ENCODE measurements around the gene PFDN4. TPM values are rescaled to one million over a fixed set of nuclear protein-coding genes. Genes with fewer than 3 reads are reported as not detected.

PFDN4 gene
- polyA plus RNA-seq, 1 of the 3 experiments (the other 2 are of a cell fraction), result 44.0 TPM

GRCh38 chr20:54167909-54168872 lies 39.7 kb upstream of the PFDN4 start:
- H3K36me3 ChIP-seq (replicated peaks in 1 of 2; ENCODE audit: control insufficient read depth in 1 of 2, insufficient read depth in 2 of 2, low read length in 1 of 2), result no peaks in the 10 kb centered on the region
- H3F3A ChIP-seq (replicated peaks; ENCODE audit: insufficient read depth), result peaks cover 15% of the 10 kb centered on the region
- H3K79me2 ChIP-seq (ENCODE audit: insufficient read depth), result no peaks in the 10 kb centered on the region
- TF ChIP-seq SIN3A (IDR thresholded peaks at IDR 0.05; ENCODE audit: borderline replicate concordance, low read depth, low read length) (no peak), EP300 (IDR thresholded peaks at IDR 0.05; ENCODE audit: borderline replicate concordance in 1 of 2, low read depth in 1 of 2, low read length in 1 of 2) (0 out of 4 replicates have a peak, but pooled peaks of 1 of the 2 experiments have one; percentile 8), NFIC (IDR thresholded peaks at IDR 0.05; ENCODE audit: borderline replicate concordance) (peak; percentile 64), RCOR1 (IDR thresholded peaks at IDR 0.05; ENCODE audit: low read length) (no peak), FOXM1 (IDR thresholded peaks at IDR 0.05; ENCODE audit: low read depth) (no peak), JUND (IDR thresholded peaks at IDR 0.05) (no peak), USF1 (IDR thresholded peaks at IDR 0.05; ENCODE audit: borderline replicate concordance, low read depth) (no peak), FOSL2 (IDR thresholded peaks at IDR 0.05; ENCODE audit: borderline replicate concordance, low read depth) (no peak), FOXJ3 (CRISPR knock-in tag; IDR thresholded peaks at IDR 0.05) (no peak), MEF2A (IDR thresholded peaks at IDR 0.05; ENCODE audit: borderline replicate concordance, low read depth) (no peak), USF2 (IDR thresholded peaks at IDR 0.05; ENCODE audit: borderline replicate concordance, low read depth, low read length) (no peak)
- H2AFZ ChIP-seq (ENCODE audit: low read depth), result no peak overlapping the region
- H3K9me3 ChIP-seq, result no peaks in the 10 kb centered on the region
- no peak overlapping the region for H3K27ac ChIP-seq (ENCODE audit: low read depth in 2 of 2, low read length in 1 of 2)
- WGBS (ENCODE audit: low lambda C conversion rate), result 18% methylated on average over 11 of the region's 11 CpGs
- no peak overlapping the region for H3K9ac ChIP-seq
- ChIA-PET POLR2A (no interaction called here), CTCF (interaction anchor here (1.3 kb wide), 1 partner anchor 32 kb away, joined by 6 read pairs; no protein-coding TSS in a partner anchor)
- DNase-seq, result no peak
- H3K9me2 ChIP-seq, result no peaks in the 10 kb centered on the region
- 0 out of 2 replicates have a peak overlapping the region, but pooled peaks have one; percentile 26 for H3K4me2 ChIP-seq
- peaks cover 5 to 10% of the 10 kb centered on the region in 2 experiments; a peak in 2 of 4 replicates for H3K4me1 ChIP-seq (ENCODE audit: control insufficient read depth in 1 of 2, insufficient read depth in 2 of 2, low read depth in 1 of 2, low read length in 1 of 2)
- peaks cover 11% of the 10 kb centered on the region; the same call in 1 of the 2 replicates for H3K27me3 ChIP-seq (ENCODE audit: insufficient read depth)
- no peaks in the 10 kb centered on the region for H4K20me1 ChIP-seq (ENCODE audit: insufficient read depth)
- no peak overlapping the region for H3K4me3 ChIP-seq (ENCODE audit: low read depth in 2 of 2, low read length in 1 of 2)

- Histone ChIP-seq H3K79me2 (ENCODE audit: insufficient read depth) (no peaks in the 10 kb centered on the region), H3K27me3 (ENCODE audit: insufficient read depth) (peaks cover 19% of the 10 kb centered on the region; the same call in 1 of the 2 replicates), H3K4me3 (ENCODE audit: low read depth in 2 of 2, low read length in 1 of 2) (no peak overlapping the region), H3K9me3 (no peaks in the 10 kb centered on the region), H3K9ac (no peak overlapping the region), H3K4me1 (ENCODE audit: control insufficient read depth in 1 of 2, insufficient read depth in 2 of 2, low read depth in 1 of 2, low read length in 1 of 2) (peaks cover 10 to 12% of the 10 kb centered on the region in 2 experiments; a peak in 2 of 4 replicates), H2AFZ (ENCODE audit: low read depth) (no peak overlapping the region), H3K36me3 (replicated peaks in 1 of 2; ENCODE audit: control insufficient read depth in 1 of 2, insufficient read depth in 2 of 2, low read length in 1 of 2) (no peaks in the 10 kb centered on the region), H4K20me1 (ENCODE audit: insufficient read depth) (no peaks in the 10 kb centered on the region), H3K9me2 (no peaks in the 10 kb centered on the region), H3F3A (replicated peaks; ENCODE audit: insufficient read depth) (peaks cover 15% of the 10 kb centered on the region), H3K4me2 (no peak overlapping the region), H3K27ac (ENCODE audit: low read depth in 2 of 2, low read length in 1 of 2) (no peak overlapping the region)
- 32% methylated on average over 14 of the region's 14 CpGs for WGBS (ENCODE audit: low lambda C conversion rate)
- ChIA-PET POLR2A (no interaction called here), CTCF (interaction anchor here (0.8 to 2.5 kb wide), 5 partner anchors 9 to 66 kb away, joined by 3 to 14 read pairs (median 6); partner anchors contain the start of gene PFDN4)
- no peak for DNase-seq
- no peak for TF ChIP-seq TCF12 (IDR thresholded peaks at IDR 0.05)
- no peak for TF ChIP-seq FOSL2 (IDR thresholded peaks at IDR 0.05; ENCODE audit: borderline replicate concordance, low read depth)
- no peak for TF ChIP-seq ZBTB33 (IDR thresholded peaks at IDR 0.05; ENCODE audit: borderline replicate concordance, low read depth)
- no peak for TF ChIP-seq RCOR1 (IDR thresholded peaks at IDR 0.05; ENCODE audit: low read length)
- TF ChIP-seq TAF1 (IDR thresholded peaks at IDR 0.05; ENCODE audit: borderline replicate concordance, low read depth, low read length), result no peak
- TF ChIP-seq JUND (IDR thresholded peaks at IDR 0.05), result no peak
- TF ChIP-seq IRF3 (IDR thresholded peaks at IDR 0.05; ENCODE audit: low read depth, low read length), result no peak
- TF ChIP-seq TEAD4 (IDR thresholded peaks at IDR 0.05; ENCODE audit: borderline replicate concordance, insufficient read depth), result no peak
- TF ChIP-seq EZH2phosphoT487 (IDR thresholded peaks at IDR 0.05; ENCODE audit: borderline replicate concordance, low read depth), result no peak
- no peak for TF ChIP-seq MXI1 (IDR thresholded peaks at IDR 0.05; ENCODE audit: low read depth, low read length)
- no peak for TF ChIP-seq ELF1 (IDR thresholded peaks at IDR 0.05)
These were observed 38.7 kb upstream of the PFDN4 start for GRCh38 chr20:54168961-54169862.
